ENCODE data around the gene OR10C1. TPM values are rescaled to one million over a fixed set of nuclear protein-coding genes. Genes with fewer than 3 reads are reported as not detected.

Gene OR10C1
- not detected in 2 replicates for total RNA-seq

DNA sequence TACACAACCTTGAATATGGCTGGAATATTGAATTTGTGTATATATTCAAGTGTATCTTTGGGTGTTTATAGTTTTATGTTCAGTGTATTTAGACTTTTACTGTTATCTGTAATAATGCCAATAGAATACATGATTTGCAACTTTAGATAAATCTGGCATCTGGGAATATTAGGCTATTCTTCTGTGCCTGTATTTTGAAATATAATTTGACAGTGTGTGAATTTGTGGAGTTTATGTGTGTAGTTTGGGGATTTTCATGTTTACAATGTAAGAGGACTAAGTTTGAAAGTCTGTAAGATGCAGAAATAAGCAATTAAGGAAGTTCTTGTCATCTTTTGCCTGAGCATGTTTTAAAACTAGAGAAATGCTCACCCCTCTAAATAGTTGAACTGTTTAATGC is at the start of gene OR10C1:
OR10C1 (plus strand) TSS at position 301 of the 400 bp plus-strand sequence. CDS start 710 bp downstream, outside the sequence.

DNA sequence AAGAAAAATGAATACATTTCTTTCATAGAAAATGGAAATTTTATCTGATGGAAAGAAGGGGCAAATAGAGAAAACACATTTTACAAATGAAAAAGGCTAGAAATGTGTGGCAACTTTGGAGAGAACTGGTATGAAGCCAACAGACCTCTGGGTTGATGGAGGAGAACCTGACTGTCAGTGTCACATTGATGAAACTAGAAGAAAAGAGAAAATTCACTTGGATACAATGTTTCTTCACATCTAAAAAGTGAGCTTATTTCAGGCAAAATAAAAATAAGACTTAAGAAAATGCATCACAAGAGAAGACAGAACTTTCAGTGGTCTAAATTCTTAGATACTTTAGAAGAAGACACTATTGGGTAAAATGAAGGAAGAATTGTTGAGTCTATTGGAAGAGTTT is 43.8 kb upstream of the OR10C1 start, which contains the start of gene OR12D2:
OR12D2 (plus strand) TSS at position 301 of the 400 bp plus-strand sequence. CDS start 1,069 bp downstream, outside the sequence.

GRCh38 chr6:29414588-29414987 is 24.5 kb upstream of the OR10C1 start, which contains the start of gene OR12D1:
Gene OR12D1, plus strand, starts transcription at chr6:29414928.

DNA sequence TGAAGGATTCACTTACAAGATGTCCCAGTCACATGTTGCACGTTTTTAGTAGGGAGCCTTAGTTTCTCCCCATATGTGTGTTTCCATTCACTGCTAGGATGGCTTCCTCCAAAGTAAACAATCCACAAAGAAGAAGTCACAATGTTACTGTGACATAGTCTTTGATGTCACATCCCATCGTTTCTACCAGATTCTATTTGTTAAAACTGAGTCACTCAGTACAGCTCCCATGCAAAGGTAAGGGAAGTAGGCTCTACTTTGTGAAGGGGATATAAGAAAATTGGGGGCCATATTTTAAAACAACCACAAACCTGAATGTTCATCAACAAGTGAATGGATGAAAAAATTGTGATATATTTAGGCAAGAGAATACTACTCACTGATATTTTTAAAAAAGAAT is 17.9 kb downstream of the OR10C1 start, which contains the start of the genes OR11A1 and OR2H1:
OR11A1 (minus strand) TSS at position 101 of the 400 bp plus-strand sequence. CDS start 29,430 bp downstream, outside the sequence.
OR2H1 (plus strand) TSS at position 185 of the 400 bp plus-strand sequence. CDS start 4,615 bp downstream, outside the sequence.

GRCh38 chr6:29487660-29488059 is 48.6 kb downstream of the OR10C1 start, which contains the start of gene MAS1L:
Gene MAS1L, minus strand, starts transcription at chr6:29487956. Its CDS starts 54 bp downstream, at chr6:29487902.

Other genes with a start within 250 kb of the OR10C1 start
- not detected in 2 replicates for gene OR14J1, start 137.6 kb upstream of the OR10C1 start, total RNA-seq
- not detected in 2 replicates for gene OR5V1, start 70.4 kb upstream of the OR10C1 start, total RNA-seq
- not detected in 2 replicates for gene OR12D3, start 64.0 kb upstream of the OR10C1 start, total RNA-seq
- gene OR12D2, start 43.7 kb upstream of the OR10C1 start, total RNA-seq: not detected in 2 replicates
- not detected in 2 replicates for gene OR12D1, start 24.4 kb upstream of the OR10C1 start, total RNA-seq
- not detected in 2 replicates for gene OR11A1, start 17.8 kb downstream of the OR10C1 start, total RNA-seq
- not detected in 2 replicates for gene OR2H1, start 17.8 kb downstream of the OR10C1 start, total RNA-seq
- not detected in 2 replicates for gene MAS1L, start 48.6 kb downstream of the OR10C1 start, total RNA-seq
- not detected in 2 replicates for gene UBD, start 120.4 kb downstream of the OR10C1 start, total RNA-seq
- gene OR2H2, start 145.8 kb downstream of the OR10C1 start, total RNA-seq: not detected in 2 replicates
- 18.3 and 25.4 TPM in 2 replicates for gene GABBR1, start 193.9 kb downstream of the OR10C1 start, total RNA-seq
- gene MOG, start 217.8 kb downstream of the OR10C1 start, total RNA-seq: not detected in 2 replicates
- gene ZFP57, start 241.8 kb downstream of the OR10C1 start, total RNA-seq: 0.07 TPM in 1 of 2 replicates, not detected in the other